LHCN-M2 (cell line): Measurements from ENCODE around the gene ARHGAP26. TPM values are rescaled to one million over a fixed set of nuclear protein-coding genes. Genes with fewer than 3 reads are reported as not detected.
"Not testable (repeated sequence)": the region's sequence is repeated elsewhere in the genome, so short reads cannot be mapped to it uniquely, and the experiment has no call there.

Experiments used
- DNase-seq: peaks from one replicate; pipeline ENCODE4 v3.0.0-alpha.2; 2012; ENCODE audit warnings: low read depth
- total RNA-seq: library from RNA; depleted of rRNA; stranded (reverse); fragments of >200 nt; gene quantifications from 2 replicates; pipeline ENCODE4 v1.2.3, GENCODE V29; 2014

ARHGAP26 gene
- total RNA-seq, 1 experiment from 2014 or later = 1.0 TPM

- no peak for DNase-seq
Observed at GRCh38 chr5:142981475-142981874, 211.3 kb downstream of the ARHGAP26 start.

GRCh38 chr5:142981886-142982820 is 212.0 kb downstream of the ARHGAP26 start:
- DNase-seq = peak; percentile 52

- no peak for DNase-seq
Observed at GRCh38 chr5:142982821-142983200, 212.6 kb downstream of the ARHGAP26 start.

- no peak for DNase-seq
Observed at GRCh38 chr5:142984011-142984410, 213.8 kb downstream of the ARHGAP26 start.

GRCh38 chr5:142984525-142984924 is 214.3 kb downstream of the ARHGAP26 start:
- DNase-seq = no peak

GRCh38 chr5:142989270-142989669 is 219.1 kb downstream of the ARHGAP26 start:
- not testable (repeated sequence) for DNase-seq

GRCh38 chr5:142990073-142990472 is 219.9 kb downstream of the ARHGAP26 start:
- DNase-seq = not testable (repeated sequence)

GRCh38 chr5:142994218-142994617 is 224.0 kb downstream of the ARHGAP26 start:
- DNase-seq = no peak

- DNase-seq = not testable (repeated sequence)
Observed at GRCh38 chr5:142995621-142996020, 225.4 kb downstream of the ARHGAP26 start.

GRCh38 chr5:142997591-142997990 is 227.4 kb downstream of the ARHGAP26 start:
- DNase-seq = no peak

GRCh38 chr5:142998316-142999020 is 228.3 kb downstream of the ARHGAP26 start:
- no peak for DNase-seq

GRCh38 chr5:143000551-143000950 is 230.4 kb downstream of the ARHGAP26 start:
- not testable (repeated sequence) for DNase-seq

- DNase-seq = peak; percentile 79
Observed at GRCh38 chr5:143001764-143002351, 231.7 kb downstream of the ARHGAP26 start.

GRCh38 chr5:143002459-143003327 is 232.5 kb downstream of the ARHGAP26 start:
- DNase-seq = peak; percentile 72

- no peak for DNase-seq
Observed at GRCh38 chr5:143003328-143003636, 233.1 kb downstream of the ARHGAP26 start.

- no peak for DNase-seq
Observed at GRCh38 chr5:143004361-143005145, 234.4 kb downstream of the ARHGAP26 start.

- no peak for DNase-seq
Observed at GRCh38 chr5:143006501-143006900, 236.3 kb downstream of the ARHGAP26 start.

GRCh38 chr5:143008032-143008431 is 237.9 kb downstream of the ARHGAP26 start:
- DNase-seq = no peak

- peak; percentile 99 for DNase-seq
Observed at GRCh38 chr5:143008809-143009521, 238.8 kb downstream of the ARHGAP26 start.

GRCh38 chr5:143010351-143010750 is 240.2 kb downstream of the ARHGAP26 start:
- no peak for DNase-seq
